ENCODE data around the gene GCDH.
"Not testable (repeated sequence)": the region's sequence is repeated elsewhere in the genome, so short reads cannot be mapped to it uniquely, and the experiment has no call there.

The GCDH gene

DNA sequence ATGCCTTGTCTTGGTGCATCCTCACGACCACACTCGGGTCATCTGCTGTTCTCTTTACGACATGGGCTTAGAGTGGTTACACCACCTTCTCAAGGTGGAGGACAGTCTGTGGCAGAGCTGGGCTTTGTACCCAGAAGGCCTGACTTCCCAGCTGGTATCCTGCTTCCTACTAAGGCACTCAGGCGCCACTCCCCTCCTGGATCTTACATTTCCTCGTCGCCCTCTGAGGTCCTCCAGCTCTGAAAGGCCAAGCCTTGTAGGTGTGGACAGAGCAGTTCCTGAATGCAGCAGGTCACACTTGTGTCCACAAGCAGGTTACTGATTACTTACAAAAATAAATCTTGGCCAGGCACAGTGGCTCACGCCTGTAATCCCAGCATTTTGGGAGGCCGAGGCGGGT is 16.2 kb downstream of the GCDH start:
- DNase-seq (ENCODE audit: low read depth in 2 of 2), result no peak

DNA sequence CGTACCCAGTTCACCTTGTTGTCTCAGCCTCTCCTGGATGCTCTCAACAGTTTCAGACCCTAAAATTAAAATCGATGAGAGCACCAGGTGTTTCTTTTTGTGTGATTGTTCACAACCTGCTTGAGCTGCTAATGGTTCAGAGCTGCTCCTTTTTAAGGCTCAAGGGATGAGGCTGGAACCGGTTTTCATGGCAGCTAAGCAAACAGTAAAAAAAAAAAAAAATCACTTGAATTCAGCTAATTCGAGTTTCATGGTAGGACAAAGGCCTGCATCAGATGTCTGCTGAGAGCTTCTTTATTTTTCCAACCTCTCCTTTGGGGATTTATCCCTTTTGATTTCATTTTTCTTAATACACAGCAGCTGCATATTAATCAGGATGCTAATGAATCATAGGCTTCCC is 21.6 kb downstream of the GCDH start:
- no peak for DNase-seq (ENCODE audit: low read depth in 2 of 2)

DNA sequence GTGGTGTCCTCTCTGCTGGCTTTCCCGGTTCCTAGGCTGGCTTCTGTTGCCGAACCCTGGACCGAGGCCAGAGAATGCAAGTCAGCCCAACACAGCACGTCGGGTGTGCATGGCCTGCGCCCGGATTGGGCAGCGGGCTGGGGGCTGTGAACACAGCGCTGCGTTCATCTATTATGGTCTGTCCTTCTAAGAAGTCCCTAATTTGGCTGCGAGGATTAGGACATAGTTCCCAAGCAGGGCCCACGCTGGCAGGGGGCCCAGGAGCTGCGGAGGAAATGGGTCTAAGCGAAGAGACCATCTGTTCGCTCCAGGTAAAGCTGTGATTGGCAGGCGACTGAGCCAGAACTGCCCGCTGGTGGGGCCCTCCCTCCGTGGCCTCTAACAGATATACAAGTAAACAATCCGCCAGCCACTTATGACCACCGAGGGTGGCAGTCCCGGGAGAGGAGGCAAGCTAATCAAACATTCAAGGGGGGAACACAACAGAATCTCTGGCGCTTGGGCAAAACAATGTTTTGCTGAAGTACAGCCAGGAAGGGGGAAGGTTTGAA is 22.1 kb downstream of the GCDH start:
- no peak for DNase-seq (ENCODE audit: low read depth in 2 of 2)

DNA sequence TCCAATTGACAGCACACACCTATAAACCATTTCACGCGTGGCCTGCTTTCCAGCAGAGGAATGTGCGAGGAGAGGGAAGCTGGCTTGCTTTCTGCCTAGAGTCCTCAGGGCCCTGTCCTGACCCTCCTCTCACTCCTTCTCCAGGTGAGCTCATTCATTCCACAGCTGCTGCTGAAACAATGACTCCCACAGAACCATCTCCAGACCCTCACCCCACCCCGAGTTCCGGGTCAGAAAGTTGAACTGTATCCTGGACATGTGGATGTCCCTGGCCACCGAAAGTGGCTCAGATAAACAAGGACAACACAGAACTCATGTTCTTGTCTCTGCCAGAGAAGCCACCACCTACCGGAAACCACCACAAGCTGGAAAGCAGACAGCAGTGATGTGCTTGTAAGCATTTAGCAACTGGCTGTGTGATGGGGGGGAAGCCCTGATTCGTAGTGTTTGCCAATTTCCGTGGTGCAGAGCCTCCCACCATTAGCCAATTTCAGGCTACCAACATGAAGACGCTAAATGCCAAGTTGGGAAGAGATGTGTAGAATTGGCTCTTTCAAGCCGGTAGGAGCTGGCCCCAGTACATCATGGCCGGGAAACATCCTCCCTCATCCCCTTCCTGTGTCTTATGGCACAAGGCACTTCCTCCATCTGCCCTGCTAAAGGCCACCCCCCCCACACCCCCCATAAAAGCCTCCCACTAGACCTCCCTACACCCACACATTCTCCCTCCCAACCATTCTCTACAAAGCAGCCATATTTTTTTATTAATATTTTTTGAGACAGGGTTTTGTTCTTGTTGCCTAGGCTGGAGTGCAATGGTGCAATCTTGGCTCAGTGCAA is 23.1 kb downstream of the GCDH start:
- DNase-seq (ENCODE audit: low read depth in 2 of 2), result peak in 1 of 2 donors; percentile 19

DNA sequence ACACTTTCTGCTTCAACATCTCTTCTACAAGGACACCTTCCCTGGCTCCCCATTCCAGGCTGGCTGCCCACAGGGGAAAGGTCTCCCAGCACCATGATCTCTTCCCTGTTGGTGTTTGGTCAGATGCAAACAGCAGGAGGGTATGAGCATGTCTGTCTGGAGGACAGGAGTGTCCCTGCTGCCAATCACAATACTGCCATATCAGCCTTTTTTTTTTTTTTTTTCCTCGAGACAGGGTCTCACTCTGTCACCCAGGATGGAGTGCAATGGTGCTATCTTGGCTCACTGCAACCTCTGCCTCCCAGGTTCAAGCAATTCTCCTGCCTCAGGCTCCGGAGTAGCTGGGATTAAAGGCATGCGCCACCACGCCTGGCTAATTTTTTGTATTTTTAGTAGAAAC is 24.9 kb downstream of the GCDH start:
- not testable (repeated sequence) for DNase-seq (ENCODE audit: low read depth in 2 of 2)

DNA sequence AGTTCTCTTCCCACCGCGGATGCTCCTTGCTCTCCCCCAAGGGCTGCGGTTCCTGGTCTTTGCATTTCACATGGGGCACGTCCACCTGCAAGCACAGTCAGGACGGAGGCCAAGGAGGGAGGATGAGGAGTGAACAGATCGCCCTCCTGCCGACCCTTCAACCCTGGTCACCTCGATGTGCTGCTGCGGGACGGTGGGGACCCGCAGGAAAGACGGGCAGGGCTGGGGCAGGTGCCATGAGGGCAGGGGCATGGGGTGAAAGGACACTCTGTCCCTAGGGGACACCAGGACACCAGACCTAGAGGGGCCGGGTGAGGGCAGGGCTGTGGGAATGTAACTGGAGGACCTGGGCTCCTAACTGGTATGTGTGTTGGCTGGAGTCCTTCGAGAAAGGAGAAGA is 27.3 kb downstream of the GCDH start:
- DNase-seq (ENCODE audit: low read depth in 2 of 2), result no peak

DNA sequence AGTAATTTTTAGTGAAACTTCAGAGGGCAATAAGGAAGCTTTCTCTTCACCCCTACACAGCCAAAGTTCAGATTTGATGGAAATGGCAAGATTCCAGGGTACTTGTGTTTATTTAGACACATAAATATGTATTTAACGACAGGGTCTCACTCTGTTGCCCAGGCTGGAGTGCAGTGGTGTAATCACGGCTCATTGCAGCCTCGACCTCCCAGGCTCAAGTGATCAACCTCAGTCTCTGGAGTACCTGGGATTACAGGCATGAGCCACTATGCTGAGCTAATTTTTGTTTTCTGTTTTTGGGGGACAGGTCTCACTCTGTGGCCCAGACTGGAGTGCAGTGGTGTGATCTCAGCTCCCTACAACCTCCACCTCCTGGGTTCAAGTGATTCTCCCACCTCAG is 30.1 kb downstream of the GCDH start:
- DNase-seq (ENCODE audit: low read depth in 2 of 2), result no peak

DNA sequence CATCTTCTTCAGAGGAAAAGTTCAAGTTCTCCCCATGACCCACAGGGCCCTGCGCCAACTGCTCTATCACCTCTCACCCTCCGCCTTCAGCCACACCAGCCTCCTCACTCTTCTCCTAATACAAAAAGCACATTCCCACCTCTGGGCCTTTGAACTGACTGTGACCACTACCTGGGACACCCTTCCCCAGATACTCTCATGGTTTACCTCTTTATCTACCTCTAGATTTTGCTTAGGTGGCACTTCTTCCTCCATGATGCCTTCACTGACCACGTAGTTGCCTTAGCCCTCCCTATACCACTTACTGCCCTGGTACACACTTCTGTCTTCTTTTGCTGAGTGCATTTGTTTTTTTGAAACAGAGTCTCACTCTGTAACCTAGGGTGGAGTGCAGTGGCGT is 32.0 kb downstream of the GCDH start:
- DNase-seq (ENCODE audit: low read depth in 2 of 2), result no peak

DNA sequence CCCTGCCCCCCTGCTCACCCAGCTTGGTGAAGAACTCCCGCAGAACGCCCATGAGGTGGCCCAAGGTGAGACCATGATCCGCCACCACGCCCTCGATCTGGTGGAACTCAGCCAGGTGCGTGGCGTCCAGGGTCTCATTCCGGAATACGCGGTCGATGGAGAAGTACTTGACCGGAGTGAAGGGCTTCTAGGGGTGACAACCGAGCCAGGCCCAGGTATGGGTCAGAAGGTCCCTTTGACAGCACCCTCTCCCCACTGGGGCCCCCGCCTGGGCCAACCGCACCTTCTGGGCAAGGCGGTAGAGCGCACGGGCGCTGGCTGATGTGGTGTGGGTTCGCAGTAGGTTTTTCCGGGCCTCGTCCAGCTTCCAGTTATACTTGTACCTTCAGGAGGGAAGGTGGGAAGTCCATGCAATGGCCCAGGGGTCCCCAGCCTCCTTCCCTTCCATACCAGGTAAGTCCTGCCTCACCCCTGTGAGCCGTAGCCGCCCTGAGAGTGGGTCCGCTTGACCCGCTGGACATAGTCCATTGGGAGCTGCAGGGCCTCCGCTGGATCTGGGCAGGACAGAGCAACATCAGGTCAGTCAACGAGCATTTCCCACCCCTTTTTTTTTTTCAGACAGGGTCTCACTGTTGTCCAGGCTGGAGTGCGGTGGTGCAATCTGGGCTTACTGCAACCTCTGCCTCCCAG is 33.8 kb downstream of the GCDH start:
- DNase-seq (ENCODE audit: low read depth in 2 of 2), result no peak

DNA sequence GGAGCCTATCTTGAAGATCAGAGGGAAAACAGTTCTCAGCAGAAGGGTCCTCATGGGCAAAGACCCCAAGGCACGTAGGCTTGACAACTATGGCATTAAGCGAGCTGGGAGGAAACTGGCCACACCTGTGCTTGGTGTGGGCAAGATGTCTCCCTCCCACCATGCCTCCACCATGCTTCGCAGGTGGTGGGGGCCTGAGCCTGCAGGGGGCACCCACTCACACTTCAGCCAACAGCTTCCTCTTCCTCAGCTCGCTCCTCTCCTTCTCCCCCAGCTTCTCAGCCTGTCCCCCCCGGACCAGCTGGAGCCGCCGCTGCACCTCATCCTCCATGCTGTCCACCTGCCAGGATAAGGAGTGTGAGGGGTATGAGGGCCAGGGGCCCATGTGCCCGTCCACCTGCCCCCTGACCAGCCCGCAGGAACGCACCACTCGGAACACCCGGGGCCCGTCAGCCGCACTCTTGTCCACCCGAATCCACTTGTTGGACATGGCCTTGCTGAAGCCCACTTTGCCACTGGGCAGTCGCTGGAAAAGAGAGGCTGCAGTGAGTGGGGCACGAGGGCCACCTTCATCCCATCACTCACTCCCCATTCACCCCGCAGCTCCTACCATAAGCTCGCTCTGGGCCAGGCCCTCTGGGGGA is 39.2 kb downstream of the GCDH start:
- DNase-seq (ENCODE audit: low read depth in 2 of 2), result no peak

DNA sequence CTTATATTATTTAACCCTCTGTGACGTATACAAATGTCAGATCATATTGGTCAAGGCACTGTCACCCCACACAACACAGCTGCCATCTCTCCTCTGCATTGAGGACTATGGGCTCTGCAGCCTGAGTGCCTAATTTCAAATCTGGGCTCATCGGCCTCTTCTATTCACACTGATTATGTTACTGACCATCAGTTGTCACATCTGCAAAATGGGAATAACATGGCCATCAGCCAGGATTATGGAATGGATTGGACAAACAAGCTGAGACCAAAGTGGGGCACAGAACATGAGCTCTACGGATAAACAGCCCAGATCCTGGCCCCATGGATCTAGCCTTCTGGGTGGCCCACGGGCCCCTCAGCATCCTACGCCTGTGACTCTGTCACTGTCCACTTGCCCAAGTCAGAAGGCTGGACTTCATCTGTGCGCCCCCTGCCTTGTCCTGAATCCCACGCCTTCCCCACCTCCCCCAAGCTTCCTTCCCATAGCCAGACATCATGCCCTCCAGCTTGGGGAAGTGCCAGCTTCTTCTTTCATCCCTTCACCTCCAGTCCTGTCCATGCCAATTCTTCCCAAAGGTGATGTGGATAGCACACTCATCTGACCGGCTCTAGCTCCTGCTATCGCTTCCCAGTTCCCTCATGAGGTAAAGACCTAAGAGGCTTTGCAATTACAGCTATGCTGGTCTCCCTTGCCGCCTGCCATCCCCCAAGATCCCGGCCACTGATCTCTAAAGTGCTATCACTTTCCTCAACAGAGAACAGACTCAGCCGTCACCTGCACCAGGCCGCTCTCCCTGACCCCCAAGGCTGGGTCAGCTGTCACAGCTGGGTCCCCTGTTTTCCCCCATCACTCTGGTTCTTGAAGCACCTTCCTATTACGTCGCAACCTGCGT is 41.7 kb downstream of the GCDH start:
- DNase-seq (ENCODE audit: low read depth in 2 of 2), result no peak

DNA sequence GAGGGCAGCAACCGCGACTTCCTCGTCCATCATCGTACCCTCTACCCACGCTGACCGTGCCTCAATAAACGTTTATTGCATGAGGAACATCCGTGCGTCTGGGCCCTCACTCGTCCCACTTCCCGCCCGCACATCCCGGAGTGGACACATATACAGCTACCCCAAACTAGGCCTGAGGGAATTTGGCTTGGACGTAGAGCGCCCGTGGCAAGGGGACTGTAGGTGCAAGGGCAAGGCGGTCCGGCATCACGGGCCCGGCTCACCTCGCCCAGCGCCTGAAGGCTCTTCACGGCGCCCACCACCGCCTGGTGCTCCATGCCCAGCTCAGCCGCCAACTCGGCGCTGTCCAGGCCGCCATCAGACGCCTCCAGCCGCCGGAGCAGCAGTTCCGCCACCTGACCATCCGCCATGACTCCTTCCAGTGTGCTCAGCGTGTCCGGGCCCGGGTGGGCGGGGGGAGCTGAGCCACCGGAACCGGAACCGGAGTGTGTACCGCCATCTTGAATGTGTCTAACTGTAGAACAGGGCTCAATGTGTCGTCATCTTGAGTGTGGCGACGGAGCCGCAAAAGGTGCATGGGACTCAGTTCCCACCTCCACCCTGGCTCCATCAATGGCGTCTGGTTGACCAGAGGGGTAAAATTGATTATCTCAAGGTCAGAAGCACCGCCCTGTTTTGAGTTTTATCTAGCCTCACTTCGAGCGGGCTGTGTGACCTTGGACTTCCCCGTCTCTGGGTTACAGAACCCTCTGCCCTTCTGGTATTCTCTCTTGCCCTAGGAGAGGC is 42.5 kb downstream of the GCDH start, which contains the start of gene FARSA:
TSS of gene FARSA (minus strand) at position 425 of the 786 bp plus-strand sequence. CDS start at position 410, 15 bp downstream.
- DNase-seq (ENCODE audit: low read depth in 2 of 2), result peak; percentile 68 to 81

DNA sequence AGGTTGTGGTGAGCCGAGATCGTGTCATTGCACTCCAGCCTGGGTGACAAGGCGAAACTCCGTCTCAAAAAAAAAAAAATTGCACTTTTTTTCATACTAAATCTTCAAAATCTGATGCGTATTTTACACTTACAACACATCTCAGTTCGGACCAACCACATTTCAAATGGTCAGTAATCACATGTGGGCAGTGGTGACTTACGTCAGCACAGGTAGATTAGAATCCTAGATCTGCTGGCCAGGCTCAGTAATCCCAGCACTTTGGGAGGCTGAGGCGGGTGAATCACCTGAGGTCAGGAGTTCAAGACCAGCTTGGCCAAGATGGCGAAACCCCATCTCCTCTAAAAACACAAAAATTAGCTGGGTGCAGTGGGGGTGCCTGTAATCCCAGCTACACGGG is 44.1 kb downstream of the GCDH start:
- no peak for DNase-seq (ENCODE audit: low read depth in 2 of 2)

DNA sequence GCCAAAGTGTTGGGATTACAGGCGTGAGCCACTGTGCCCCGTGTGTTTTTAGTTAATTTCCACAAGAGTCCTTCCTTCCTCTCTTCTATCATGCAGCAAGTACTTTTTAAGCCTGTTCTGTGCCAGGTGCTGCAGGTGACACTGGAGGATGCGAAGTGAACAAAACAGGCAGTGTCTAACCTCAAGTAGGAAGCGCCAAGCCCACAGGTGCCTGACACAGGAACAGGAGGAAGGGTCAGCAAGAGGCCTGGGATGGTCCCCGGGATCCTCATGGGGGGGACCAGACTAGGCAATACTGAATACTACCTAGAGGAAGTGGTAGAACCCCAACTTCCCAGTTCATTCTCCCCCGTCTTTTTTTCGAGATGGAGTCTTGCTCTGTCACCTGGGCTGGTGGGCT is 45.6 kb downstream of the GCDH start:
- DNase-seq (ENCODE audit: low read depth in 2 of 2), result no peak

DNA sequence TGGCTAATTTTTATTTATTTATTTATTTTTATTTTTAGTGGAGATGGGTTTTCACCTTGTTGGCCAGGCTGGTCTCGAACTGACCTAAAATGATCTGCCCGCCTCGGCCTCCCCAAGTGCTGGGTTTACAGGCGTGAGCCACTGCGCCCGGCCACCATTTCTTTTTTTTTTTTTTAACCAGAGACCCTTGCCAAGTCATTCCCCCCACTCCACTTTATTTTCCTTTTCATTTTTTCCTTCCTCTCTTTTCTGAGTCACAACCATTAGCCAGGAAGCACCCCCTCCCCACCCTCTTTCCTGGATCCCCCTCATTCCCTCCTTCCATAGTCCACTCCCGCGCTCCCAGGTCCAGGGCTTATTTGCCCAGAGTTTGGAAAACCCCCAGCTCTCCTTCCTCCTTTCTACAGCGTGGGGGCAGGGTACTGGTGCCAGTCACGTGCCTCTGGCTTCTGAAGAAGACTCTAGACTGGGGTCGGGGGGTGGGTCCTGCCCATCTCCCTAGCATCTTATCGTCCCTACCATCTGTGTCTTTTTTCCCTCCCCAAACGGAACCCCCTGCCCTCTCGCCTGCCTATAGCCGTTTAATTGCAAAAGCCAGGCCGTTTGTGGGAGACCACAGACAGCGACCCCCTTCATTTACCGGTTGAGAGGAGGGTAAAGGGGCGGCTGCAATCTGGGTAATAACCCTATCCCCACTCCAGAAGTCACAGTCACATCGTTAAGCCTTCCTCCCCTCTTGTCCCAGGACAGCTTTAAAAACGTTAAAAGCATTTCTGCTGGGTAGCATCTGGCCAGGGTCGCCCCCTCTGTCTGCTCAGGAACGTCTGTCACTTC is 46.4 kb downstream of the GCDH start:
- no peak for DNase-seq (ENCODE audit: low read depth in 2 of 2)

DNA sequence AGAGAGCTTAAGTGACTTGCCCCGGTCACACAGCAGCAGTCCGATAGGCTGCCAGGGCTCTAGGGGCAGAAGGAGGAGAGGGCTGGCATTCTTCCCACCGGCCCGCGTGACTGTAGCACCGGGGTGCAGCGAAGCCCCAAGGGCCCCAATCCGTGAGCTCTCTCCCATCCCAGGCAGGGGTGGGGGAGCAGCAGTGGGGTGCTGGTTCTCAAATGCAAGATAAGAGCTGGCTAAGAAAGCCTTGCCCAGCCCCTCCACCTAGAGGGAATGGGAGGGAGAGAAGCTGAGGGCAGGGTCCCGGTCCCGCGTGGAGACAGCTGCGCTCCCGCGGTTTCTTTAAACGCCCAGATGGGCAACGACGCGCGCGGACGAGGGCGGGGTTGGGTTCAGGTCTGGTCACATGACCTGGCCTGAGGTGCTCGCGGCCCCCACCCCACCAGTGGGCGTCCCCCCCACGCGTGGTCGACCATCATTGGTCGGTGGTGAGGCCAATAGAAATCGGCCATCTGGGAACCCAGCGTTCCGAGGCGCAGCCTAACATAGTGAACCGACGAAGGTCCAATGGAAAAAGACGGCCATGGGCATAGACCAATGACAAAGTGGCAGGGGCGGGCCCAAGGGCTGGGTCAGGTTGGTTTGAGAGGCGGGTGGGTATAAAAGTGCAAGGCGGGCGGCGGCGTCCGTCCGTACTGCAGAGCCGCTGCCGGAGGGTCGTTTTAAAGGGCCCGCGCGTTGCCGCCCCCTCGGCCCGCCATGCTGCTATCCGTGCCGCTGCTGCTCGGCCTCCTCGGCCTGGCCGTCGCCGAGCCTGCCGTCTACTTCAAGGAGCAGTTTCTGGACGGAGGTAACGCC is 47.2 kb downstream of the GCDH start, which contains the start of gene CALR:
TSS of gene CALR (plus strand) at position 683 of the 852 bp plus-strand sequence. CDS start at position 754, 71 bp downstream.
- DNase-seq (ENCODE audit: low read depth in 2 of 2), result peak; percentile 98 to 99

DNA sequence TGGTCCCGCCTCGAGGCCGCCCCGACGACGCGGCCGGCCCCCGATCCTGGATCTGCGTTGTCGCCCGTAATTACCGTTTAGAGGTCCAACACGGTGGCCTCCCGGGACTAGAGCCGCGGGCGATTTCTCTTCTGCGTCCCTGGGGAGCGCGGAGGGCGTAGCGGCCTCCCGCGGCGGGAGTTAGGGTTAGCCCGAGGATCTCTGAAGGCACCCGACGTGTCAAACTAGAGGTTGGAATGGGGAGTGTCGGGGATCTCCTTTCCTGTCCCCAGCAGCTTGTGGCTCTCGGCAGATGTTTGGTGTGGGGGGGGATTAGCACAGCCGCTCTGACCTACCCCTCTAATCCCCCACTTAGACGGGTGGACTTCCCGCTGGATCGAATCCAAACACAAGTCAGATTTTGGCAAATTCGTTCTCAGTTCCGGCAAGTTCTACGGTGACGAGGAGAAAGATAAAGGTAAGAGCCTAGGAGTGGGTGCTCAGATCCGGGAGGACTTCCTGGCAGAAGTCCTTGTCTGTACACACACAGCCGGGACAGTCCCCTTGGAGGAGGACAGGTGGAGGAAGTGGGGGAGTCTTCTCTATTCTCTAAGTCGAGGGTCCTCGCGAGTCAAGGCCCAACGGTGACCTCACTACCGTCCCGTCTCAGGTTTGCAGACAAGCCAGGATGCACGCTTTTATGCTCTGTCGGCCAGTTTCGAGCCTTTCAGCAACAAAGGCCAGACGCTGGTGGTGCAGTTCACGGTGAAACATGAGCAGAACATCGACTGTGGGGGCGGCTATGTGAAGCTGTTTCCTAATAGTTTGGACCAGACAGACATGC is 48.0 kb downstream of the GCDH start:
- DNase-seq (ENCODE audit: low read depth in 2 of 2), result no peak

DNA sequence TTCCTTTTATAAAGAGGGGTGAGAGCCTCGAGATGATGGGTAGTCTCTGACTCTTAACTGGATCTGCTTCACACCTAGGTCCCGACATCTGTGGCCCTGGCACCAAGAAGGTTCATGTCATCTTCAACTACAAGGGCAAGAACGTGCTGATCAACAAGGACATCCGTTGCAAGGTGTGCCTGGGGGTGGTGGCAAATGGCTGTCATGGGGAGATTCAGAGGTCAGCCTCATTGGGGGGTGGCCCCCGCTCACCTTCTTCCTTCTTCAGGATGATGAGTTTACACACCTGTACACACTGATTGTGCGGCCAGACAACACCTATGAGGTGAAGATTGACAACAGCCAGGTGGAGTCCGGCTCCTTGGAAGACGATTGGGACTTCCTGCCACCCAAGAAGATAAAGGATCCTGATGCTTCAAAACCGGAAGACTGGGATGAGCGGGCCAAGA is 49.0 kb downstream of the GCDH start:
- DNase-seq (ENCODE audit: low read depth in 2 of 2), result no peak

Data from stimulated activated CD8-positive, alpha-beta memory T cell treated with anti-CD3 and anti-CD28 coated beads, Interleukin-2, amount 100 ng/mL, for 1 hour (primary cell).